HG03342 (cell line): Measurements from ENCODE around the gene SPAG8.

Experiments
- ATAC-seq: cut with Tn5 transposase; IDR thresholded peaks from one replicate; pipeline ENCODE4 v1.9.1; 2021; ENCODE audit warnings: mild to moderate bottlenecking, moderate library complexity; ENCODE audit not compliant: unreplicated experiment

SPAG8 gene, protein sequence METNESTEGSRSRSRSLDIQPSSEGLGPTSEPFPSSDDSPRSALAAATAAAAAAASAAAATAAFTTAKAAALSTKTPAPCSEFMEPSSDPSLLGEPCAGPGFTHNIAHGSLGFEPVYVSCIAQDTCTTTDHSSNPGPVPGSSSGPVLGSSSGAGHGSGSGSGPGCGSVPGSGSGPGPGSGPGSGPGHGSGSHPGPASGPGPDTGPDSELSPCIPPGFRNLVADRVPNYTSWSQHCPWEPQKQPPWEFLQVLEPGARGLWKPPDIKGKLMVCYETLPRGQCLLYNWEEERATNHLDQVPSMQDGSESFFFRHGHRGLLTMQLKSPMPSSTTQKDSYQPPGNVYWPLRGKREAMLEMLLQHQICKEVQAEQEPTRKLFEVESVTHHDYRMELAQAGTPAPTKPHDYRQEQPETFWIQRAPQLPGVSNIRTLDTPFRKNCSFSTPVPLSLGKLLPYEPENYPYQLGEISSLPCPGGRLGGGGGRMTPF

DNA sequence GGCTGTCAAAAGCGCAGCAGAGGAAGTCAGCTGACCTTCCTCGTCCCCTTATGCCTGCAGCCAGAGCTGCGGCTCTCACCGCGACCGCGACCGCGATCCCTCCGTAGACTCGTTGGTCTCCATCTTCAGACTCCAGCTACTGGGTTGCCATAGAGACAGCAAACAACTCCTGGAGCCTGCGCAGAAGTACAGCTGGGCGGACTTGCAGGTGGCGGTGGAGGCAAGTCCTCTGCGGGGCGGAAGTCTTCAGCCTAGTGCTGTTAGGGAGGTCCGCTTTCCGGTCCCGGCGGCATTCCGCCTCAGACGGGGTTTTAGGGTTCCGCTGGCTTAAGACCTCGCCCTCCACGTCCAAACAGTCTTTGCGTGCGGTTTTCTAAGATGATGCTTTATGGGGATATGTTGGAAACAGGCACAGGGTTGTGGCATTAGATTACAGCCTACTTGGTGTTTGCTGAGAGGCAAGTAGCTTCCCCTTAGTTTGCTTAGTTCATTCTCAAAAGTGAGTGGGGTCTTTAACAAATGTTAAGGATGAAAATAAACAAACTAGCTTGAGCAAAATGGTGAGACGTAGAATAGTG lies at the start of gene SPAG8:
Gene SPAG8, minus strand, starts transcription at position 238 of the 578 bp plus-strand sequence. Its CDS starts 115 bp downstream, at position 123.
- ATAC-seq: peak; percentile 74

DNA sequence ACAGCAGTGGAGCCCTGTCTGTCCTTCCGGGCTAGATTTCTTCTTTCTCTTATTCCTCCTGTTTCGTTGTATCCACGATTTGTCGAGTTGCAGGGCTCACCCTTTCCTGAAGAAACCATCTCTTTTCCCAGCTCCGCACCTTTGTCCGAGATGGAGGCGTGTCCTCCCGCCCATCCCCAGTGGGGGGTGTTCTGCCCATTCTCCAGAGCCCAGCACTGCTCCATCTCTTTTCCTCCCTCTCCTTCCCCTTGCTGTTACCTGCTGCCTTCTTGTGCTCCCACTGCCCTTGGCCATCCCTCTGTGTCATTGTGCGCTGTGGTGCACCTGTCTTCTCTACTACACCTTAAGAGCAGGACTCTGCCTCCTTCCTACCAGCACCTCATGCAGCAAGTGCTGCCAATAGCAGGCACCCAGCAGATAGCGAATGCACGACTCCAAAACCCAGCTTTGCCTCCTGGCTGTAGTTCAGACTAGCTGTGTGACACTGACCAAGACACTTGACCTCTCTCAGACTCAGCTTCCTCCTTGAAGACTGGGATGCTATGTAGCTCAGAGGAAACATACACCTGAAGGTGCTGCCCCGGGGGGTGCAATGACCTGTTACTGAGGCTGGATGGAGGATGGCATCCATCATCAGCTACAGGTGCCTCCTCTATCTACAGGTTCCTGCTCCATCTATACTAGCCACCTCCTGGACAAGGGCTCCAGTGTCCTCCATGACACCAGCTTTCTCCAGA lies 49.3 kb upstream of the SPAG8 start:
- ATAC-seq: no peak

DNA sequence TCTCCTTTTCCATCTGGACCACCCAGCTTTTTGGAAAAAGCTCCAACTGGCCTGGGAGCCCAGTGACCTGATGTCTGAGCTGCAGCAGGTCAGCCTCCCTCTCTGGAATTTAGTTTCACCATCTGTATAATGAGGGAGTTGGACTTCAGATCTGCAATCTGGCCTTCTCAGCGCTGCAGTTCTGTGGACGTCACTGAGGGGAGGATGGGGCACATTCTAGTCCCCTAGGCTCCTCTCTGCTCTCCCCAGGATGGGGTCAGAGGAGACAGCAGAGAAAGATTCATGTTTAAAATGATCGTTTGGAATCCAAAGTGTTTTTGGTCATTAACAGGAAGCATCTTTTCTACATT lies 47.9 kb upstream of the SPAG8 start:
- no peak for ATAC-seq

DNA sequence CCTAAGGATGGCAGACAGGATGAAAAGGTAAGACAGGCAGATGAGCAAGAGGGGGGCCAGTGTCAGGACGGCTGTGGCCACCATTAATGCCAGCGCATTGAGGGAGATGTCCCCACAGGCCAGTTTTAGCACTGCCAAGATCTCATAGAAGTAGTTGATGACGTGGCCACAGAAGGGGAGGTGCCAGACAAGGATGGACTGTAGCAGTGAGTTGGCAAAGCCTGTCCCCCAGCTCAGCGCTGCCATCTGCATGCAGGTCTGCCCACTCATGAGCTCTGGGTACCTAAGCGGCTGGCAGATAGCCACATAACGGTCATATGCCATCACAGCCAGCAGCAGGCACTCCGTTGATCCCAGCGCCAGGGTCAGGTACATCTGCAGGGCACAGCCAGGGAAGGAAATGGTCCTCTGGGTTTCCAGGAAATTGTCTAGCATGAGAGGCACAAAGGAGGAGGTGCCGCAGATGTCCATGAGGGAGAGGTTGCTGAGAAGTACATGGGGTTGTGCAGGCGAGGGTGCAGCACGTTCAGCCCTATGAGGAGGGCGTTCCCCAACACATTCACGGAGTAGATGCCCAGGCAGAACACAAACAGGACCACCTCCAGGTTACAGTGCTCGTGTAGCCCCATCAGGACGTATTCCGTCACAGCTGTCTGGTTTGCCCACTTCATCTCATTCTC lies 47.4 kb upstream of the SPAG8 start:
- ATAC-seq: no peak

DNA sequence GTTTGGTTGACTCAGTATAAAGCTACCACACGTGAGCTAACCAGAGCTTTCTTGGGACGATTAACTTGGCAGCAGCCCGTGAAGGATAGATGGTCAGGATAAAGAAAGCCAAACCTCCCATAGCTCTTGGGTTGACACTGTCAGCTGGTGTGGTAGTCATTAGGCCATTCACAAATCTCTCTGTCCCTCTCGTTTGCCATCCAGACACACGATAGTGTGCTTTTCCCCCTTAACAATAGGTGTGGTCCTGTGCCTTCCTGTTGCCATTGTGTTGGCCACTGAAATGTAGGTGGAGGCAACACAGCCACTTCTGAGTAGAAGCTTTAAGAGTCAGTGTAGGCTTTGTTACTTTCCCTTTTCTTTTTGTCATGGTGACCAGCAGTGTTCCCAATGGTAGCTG lies 46.4 kb upstream of the SPAG8 start:
- ATAC-seq: no peak

DNA sequence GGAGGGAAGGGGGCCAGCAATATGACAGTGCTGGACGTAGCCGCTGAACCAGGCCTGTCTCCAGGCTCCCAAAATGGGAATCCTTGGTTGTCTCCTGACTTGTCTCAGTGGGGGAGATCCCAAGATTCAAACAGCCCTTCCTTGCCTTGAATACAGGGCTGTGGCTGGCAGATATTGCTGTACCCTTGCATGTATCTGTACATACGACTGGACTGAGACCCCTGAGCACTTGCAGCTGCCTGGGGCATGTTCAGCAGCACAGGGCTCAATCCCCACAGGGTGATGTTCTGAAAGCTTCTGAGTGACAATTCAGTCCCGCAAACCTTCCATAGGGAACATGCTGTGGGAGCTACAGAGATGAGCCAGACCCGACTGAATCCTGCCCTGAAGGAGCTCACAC lies 44.8 kb upstream of the SPAG8 start:
- no peak for ATAC-seq

DNA sequence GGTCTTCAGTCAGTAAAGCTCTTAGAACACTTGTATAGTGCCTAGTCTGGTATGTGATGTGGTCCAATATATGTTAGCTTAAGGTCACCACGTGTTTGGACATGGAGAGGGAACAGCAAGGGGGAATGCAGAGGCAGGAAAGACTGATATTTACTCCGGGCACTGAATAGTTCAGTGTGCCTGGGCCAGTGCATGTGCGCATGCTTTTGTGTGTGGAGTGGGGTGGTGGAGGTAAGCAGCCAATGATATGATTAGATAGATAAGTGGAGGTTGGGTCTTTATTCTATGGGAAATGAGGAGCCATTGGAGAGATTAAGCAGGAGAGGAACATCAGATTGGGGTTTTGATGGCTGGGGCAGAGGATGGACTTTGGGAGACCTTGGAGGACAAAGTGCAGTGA lies 44.1 kb upstream of the SPAG8 start:
- no peak for ATAC-seq

DNA sequence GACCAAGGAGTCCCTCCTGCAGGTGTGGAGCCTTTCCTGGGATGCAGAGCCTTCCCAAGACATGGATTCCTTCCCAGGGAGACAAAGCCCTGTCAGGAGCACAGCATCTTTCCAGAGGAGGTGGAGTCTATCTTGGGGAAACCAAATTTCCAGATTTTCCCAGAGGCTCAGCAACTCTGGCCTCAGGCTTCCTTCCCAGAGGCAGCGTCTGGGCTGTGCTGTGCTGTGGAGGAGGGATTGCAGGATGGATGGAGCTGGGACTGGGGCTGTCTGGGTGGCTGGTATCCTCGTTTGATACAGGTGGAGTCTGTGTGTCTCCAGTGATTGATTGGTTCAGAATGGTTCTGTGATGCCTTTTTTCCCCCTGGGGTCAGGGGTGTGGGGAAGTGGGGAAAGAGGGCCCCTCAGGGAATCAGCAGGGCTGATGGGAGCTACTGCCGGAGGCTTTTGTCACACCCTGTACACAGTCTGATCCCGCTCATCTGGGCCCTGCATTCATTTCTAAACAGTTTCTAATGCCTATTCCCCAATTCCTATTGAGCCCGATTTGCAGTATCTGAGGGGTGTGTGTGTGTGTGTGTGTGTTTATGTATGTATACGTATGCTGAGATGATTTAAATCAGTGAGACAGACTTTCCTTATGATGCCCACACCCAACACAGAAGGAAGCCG lies 42.2 kb upstream of the SPAG8 start:
- ATAC-seq: no peak

DNA sequence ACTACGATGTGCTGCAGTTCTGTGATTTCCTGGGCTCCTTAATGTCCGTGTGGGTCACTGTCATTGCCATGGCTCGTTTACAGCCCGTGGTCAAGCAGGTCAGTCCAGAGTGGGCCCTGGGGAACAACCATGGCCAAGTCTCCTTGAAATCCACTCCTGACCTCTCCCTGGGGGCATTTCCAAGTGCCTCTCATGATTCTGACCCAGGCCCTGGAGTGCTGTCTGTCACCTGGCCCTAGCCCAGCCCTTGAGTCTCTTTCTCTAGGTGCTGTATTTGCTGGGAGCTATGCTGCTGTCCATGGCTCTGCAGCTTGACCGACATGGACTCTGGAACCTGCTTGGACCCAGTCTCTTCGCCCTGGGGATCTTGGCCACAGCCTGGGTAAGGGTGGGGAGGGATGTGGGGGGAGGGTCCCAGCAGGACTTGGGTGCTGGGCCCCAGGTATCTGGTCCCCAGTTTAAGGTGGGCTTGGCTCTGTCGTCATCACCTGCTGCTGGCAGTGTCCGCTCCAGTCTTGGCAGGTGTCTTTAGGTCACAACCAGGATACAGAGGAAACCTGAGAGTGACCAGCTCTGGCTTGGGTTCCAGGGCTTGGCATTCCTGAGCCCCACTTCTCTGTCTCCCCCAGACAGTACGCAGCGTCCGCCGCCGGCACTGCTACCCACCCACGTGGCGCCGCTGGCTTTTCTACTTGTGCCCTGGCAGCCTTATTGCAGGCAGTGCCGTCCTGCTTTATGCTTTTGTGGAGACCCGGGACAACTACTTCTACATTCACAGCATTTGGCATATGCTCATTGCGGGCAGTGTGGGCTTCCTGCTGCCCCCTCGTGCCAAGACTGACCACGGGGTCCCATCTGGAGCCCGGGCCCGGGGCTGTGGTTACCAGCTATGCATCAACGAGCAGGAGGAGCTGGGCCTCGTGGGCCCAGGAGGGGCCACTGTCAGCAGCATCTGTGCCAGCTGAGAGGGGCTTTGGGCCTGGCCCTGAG lies 41.1 kb upstream of the SPAG8 start:
- ATAC-seq: no peak

DNA sequence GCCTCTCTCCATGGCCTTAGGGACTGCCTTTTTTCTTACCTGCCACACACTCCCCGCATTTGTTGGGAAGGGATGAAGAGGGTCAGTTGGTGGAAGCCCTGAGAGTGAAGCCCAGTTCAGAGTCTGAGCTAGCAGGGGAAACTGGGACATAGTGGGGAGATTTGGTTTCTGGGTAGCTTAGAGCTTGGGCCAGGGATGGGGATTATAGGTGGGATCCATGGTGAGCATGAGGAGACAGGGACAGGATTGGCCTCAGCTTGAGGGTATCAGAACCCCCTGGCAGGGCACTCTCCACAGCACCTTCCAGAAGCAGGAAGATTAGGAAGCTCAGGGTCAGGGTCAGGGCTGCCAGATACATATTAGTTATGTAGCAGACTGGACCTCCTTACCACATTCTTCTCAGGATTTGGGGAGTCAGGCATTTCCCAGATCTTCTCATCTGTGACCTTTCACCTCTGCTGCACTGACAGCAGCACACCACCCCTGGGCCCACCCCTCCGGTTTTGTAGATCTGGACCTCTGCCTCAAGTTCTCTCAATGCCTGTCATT lies 40.3 kb upstream of the SPAG8 start:
- ATAC-seq: no peak

DNA sequence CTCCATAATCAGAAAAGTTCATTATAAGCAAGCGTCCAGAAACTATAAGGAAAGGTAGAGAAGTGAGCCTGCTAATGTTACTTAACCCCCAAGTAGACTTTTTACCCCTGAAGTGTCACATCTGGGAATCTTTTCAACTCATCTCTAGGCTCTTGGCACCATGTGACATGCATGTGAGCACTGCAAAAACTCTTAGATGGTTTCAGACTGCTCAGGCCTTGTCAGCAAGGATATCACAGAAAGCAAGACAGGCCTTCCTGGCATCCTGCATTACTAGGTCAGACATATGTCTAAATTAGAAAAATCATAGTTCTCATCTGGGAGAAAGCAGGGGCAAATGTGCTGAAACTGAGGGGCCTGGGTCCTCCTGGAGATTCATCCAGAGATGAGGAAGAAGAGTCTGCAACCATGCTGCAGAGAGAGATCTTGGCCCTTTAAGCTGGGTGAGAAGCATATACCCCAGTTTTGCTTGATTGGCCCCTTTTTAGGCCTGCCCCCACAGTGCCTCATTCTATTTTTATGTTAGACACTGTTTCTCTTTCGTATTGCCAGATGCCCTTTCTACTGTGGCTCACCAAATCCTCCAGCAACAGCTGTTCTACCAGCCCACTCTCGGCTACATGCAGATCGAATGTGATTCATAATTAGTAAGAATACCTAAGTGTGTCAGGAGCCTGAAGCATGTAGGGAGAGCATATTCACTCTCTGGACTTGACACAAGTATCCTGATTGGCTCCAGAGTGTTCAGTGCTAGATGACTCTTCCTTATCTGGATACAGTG lies 35.9 kb upstream of the SPAG8 start:
- peak; percentile 92 for ATAC-seq

DNA sequence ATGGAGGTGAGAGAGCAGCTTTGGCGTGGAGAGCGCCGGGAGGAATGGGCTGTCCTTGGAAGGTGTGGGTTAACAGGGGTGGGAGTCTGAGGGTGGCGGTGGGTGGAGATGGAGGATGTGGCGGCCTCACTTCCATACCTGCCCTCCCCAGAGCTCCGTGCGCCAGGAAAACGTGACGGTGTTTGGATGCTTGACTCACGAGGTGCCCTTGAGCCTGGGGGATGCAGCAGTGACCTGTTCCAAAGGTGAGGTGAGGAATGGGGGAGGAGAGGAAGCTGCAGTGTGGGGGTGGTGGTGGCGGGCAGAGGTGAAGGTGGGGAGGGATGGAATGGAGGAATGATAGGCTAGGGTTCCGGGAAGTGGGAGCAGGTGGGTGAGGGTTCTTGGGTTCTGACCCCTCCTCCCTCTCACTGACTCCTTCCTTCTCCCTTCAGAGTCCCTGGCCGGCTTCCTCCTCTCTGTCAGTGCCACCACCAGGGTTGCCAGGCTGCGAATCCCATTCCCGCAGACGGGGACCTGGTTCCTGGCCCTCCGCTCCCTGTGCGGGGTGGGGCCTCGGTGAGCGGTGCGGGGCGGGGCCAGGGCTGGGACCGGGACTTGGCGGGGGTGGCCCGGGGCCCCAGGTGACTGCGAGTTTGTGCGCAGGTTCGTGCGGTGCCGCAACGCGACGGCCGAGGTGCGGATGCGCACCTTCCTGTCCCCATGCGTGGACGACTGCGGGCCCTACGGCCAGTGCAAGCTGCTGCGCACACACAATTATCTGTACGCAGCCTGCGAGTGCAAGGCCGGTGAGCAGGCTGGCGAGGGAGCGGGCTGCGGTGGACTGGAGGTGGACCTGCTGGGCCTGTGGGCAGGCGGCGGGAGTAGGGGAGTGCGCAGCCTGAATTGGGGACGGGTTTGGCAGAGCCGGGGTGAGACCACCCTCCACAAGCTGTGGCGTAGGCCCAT lies 34.0 kb upstream of the SPAG8 start:
- ATAC-seq: no peak

DNA sequence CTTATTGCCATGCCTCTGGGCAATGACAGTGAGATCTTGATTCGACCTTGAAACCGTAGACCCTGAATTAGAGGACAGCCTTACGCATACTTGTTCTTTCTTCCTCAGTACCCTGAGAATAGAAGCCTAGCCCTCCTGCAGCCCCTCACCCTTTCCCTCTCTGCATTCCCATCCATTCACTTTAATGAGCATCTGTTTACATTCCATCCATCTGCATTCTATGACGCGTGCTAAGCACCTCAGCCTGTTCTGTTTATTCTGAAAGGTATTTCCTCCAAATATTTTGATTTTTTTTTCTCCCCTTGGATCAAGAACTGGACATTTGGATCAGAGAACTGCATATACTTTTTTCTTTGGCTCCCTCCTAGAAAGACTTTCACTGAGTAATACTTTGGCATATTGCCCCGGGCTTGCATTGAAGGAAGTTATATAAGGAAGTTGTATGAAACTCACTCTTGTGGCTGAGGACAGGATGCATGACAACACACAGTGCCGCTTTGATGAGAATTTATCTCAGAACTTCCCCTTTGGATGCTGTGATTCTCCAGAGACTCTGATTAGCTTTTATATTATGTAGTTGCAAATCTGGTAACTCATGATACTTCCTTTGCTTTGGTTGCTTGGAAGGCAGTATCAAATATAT lies 32.7 kb upstream of the SPAG8 start:
- ATAC-seq: no peak

DNA sequence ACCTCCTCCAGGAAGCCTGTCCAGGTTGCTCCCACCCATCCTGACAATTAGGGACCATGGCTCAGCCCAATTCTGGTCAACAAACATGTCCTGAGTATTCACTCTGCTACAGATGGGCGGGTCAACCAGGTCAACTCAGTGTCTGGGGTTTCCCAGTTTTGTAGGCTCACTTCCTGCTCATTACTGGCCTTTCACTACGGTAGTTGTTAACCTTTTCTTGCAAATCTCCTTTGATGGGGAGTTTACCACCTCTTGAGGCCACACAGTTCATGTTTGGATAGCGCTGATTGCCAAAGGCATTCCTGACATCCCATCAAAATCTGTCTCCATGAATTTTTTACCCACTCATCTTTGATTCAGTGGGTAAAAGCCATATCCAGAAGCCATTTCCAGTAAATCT lies 30.7 kb upstream of the SPAG8 start:
- peak; percentile 70 for ATAC-seq

DNA sequence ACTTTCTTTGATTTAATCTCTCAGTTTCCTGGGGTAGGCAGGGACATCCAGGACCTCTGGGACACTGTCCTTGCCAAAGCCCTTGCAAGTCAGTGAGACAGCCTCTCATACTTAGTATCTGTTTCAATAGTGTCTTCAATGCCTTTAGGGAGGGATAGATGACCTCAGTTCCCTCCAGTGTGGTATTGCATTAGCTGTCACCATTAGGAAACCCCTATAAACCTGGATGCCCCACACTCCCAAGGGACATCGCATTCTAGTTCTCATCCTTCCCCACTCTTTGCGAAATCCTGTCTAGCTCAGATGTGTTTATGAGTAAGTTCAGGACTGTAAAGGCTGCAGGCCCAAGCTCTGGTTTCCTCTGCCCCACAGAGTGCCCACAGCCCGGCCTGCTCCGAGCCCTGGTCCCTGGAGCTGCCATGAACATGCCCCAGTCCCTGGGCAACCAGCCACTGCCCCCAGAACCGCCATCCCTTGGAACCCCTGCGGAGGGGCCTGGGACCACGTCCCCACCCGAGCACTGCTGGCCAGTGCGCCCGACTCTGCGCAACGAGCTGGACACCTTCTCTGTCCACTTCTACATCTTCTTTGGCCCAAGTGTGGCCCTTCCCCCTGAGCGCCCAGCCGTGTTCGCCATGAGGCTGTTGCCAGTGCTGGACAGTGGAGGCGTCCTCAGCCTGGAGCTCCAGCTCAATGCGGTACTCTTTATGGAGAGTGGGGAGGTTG lies 30.1 kb upstream of the SPAG8 start:
- ATAC-seq: no peak

DNA sequence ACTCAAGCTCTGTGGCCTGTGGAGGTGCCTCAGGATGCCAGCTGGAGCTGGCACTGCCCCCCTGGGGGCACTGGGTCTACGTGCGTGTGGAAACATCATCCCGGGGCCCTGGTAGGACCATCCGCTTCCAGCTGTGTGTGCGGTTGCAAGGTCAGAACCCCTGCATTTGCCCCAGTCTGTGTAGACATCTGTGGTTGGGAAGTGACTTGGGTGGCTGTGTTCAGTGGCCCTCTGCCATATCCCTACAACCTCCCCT lies 29.5 kb upstream of the SPAG8 start:
- ATAC-seq: no peak
